GM18873 (cell line): ENCODE measurements around the gene KLF2.

ENCODE experiments used
- ATAC-seq: cut with Tn5 transposase; IDR thresholded peaks from one replicate; pipeline ENCODE4 v1.9.1; 2021; ENCODE audit warnings: mild to moderate bottlenecking, moderate library complexity, moderate number of reproducible peaks; ENCODE audit not compliant: unreplicated experiment, low FRiP score

Gene KLF2

GRCh38 chr19:16374436-16374835 is 49.8 kb downstream of the KLF2 start:
- ATAC-seq = no peak

DNA sequence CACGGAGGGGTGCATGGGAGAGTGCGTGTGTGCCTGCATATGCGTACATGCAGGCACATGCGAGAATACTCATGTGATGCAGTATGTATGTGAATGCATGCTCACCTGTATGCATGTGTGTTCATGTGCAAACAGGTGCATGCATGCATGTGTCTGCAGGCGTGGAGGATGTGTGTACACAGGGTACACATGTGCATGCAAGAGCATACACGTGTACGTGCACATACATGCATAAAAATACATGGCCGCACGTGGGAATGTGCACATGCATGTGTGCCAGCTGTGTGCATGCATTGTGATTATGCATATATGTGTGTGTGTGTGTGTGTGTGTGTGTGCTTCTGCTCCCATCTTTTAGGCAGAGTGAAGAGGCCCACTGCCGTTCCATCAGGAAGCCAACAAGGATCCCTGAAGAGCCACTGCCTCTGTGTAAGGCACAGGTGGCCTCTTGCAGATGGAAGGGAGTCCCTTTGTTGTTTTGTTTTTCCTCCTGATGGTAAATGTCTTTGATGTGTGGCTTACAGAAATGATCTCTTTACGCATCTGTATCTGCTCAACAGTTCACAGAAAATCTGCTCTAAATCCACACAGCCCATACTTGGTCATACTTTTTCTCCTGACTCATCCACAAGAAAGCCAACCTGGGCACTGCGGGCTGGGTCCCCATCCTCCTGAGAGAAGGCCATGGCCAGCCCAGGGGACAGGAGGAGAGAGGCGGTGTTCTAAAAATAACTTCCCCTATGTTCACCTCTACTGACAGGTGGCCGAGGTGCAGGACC is 50.7 kb downstream of the KLF2 start:
- no peak for ATAC-seq

DNA sequence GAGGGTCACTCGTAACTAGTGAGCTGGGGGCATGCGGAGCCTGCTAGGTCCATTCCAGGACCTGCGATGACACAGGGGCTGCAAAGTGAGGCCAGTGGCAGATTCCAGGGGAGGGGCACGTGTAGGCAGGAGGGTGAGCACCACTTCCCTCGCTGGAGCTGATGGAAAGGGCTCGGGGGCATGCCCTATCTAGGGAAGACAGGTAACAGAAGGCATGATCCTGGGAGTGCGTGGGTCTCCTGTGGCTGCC is 51.2 kb downstream of the KLF2 start:
- no peak for ATAC-seq

DNA sequence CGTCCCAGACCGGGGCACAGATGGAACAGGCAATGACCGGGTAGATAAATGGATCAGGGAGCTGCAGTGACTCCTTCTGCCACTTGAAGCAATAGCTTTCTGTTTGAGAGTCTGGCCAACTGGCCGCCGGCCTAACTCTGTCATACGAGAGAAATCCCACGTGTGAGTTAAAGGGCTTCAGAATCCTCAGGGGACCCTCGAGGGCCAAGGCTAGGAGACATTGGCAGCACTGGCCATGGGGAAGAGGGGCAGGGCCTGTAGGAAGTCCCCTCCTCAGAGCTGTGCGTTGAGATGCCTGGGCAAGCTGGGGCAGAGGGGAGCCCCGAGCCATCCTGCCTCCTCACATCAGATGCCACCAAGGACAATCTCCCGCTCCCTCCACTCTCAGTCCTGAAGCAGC is 51.6 kb downstream of the KLF2 start:
- no peak for ATAC-seq

DNA sequence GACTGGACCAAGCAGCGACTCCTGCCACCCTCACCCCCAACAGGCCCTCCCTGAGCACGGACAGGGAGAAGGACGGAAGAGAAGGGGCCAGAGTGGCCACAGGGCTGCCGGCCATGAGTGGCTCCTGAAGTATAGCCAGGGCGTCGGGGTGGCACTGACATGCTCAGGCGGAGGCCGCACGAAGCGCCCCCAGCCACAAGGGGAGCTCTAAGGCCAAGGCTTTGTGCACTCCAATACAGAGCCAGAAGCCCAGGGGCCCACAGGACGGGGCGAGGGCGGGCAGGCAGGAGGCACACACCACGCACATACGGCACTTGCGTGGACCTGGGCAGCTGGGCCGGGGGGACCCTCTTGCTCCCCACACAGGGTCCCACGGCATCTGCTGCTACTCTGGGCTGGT is 52.0 kb downstream of the KLF2 start:
- ATAC-seq = no peak

DNA sequence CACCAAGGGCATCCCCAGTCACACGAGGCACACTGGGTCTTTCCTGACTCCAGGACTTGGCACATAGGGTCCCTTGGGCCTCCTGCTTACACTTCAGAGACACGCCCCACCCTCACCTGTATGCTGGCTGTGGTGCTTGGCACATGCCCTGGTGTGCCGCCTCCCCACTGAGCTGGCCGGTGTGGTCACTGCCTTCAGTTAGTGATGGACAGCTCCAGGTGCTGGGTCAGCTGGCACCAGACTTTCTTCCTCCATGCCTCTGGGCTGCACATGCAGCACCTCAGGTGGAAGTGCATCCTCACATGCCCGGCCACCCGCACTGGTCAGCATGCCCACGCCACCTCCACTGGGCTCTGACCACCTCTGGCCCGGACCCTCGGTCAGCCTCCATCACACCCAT is 52.9 kb downstream of the KLF2 start:
- ATAC-seq = no peak
